PFSK-1 (cell line): ENCODE results near the gene LDB2.

ENCODE experiments used
- POLR2AphosphoS5 ChIP-seq: IDR thresholded peaks from 2 replicates; pipeline ENCODE4 v1.6.1; 2012; ENCODE audit warnings: low read depth, mild to moderate bottlenecking, control low read depth, low read length, moderate library complexity
- REST ChIP-seq, 2 experiments: IDR thresholded peaks; 2 replicates each; pipeline versions ENCODE4 v1.6.1 to v1.8.0; 2011 to 2012; ENCODE audit warnings: low read depth in 2 of 2, low read length in 2 of 2, control low read depth in 1 of 2, inconsistent platforms in 1 of 2, mild to moderate bottlenecking in 1 of 2, moderate library complexity in 1 of 2; ENCODE audit not compliant: insufficient read depth in 1 of 2
- TAF1 ChIP-seq: IDR thresholded peaks from 2 replicates; pipeline ENCODE4 v1.6.1; 2012; ENCODE audit warnings: low read length, control low read depth, borderline replicate concordance; ENCODE audit not compliant: insufficient read depth

GRCh38 chr4:16837475-16837874, 61.0 kb downstream of the LDB2 start:
- TF ChIP-seq POLR2AphosphoS5 (no peak), TAF1 (no peak), REST (IDR thresholded peaks at IDR 0.05; ENCODE audit: insufficient read depth in 1 of 2, low read depth in 2 of 2, low read length in 2 of 2) (no peak)
